ENCODE results near the gene DYNC2I2.
A peak's percentile ranks its signal among the peaks of the same experiment; 100 is the strongest.

DNA sequence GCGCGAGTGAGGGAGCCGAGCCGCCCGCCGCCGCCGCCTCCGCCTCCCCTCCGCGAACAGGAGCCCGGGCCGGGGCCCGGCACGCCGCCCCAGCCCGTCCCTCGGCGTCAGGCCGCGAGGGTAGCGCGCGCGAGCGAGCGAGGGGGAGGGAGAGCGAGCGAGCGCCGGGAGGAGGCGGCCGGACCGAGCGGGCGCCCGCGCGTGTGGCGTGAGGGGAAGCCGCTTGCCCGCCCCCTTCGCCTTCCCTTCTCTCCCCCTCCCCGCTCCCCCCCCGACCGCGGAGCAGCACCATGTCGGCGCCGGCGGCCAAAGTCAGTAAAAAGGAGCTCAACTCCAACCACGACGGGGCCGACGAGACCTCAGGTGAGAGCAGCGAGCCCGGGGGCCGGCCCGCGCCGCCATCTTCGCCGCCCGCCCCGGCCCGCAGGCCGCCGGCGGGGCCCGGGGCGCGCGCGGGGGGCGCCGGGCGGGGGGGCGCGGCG lies 32.7 kb upstream of the DYNC2I2 start:
- 0 out of 2 replicates have a peak, but pooled peaks have one; percentile 2 for TF ChIP-seq POLR2A (IDR thresholded peaks at IDR 0.05; ENCODE audit: low read depth, low read length)
- TF ChIP-seq TAF1 (IDR thresholded peaks at IDR 0.05; ENCODE audit: borderline replicate concordance, low read depth, low read length) = no peak
- no peak for TF ChIP-seq POLR2AphosphoS5 (IDR thresholded peaks at IDR 0.05; ENCODE audit: low read depth, low read length)

Data from GM12892 (cell line).